Stimulated activated CD4-positive, alpha-beta T cell treated with anti-CD3 and anti-CD28 coated beads, Interleukin-2, amount 100 ng/mL, for 48 hours (primary cell): Measurements from ENCODE around the gene PLTP.
"Not testable (repeated sequence)": the region's sequence is repeated elsewhere in the genome, so short reads cannot be mapped to it uniquely, and the experiment has no call there.

Experiments used
- DNase-seq, 2 donors: peaks; one replicate each; pipeline ENCODE4 v3.0.0-alpha.2; 2020

Gene PLTP

DNA sequence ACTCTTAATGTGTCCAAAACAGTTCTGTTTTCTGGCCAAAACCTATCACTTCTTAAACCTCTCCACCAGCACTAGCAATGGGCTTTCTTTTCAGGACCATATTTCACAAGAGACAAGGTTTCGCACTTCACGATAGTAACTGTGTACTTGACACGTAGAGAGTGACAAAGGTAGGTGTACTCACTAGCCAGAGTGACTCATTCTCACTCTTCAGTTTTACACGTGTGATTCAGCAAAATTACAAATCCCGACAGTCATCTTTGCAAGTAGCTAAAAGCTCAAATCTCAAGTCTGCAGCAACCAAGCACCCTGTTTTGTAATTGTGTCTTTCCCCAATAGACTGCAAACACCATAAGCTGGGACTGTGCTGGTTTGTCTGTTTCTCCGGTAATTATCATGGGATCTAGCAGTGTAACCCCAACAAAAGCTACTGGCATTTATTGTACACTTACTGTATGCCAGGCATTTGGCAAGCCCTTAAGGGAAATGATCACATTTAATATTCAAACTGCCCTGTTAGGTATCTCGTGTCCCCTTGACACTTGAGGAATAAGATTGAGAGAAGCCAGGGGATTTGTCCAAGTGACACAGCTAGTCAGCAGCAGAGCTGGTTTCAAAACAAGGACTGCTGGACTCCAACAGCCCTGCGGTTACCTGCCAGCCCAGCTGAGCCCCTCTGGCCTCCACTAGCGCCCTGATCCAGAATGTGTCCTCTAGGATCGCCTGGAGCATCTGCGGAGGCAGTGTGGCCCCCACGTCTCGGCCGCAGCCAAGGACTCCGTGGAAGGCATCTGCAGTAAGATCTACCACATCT, 32.4 kb upstream of the PLTP start:
- no peak for DNase-seq

GRCh38 chr20:45943613-45944012, 31.7 kb upstream of the PLTP start:
- no peak for DNase-seq

DNA sequence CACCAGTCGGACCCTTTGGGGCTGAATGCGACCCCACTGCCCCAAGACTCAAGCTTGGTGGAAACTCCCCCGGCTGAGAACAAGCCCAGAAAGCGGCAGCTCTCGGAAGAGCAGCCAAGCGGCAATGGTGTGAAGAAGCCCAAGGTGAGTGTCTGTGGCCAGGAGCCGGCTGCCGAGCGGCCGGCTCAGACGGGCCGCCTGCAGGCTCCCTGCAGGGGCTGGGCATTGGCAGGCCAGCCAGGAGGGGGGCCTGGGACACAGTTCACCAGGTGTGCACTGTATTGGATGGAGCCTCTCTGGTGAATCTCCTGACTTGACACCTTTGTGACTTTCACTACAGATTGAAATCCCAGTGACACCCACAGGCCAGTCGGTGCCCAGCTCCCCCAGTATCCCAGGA, 28.5 kb upstream of the PLTP start:
- no peak for DNase-seq

DNA sequence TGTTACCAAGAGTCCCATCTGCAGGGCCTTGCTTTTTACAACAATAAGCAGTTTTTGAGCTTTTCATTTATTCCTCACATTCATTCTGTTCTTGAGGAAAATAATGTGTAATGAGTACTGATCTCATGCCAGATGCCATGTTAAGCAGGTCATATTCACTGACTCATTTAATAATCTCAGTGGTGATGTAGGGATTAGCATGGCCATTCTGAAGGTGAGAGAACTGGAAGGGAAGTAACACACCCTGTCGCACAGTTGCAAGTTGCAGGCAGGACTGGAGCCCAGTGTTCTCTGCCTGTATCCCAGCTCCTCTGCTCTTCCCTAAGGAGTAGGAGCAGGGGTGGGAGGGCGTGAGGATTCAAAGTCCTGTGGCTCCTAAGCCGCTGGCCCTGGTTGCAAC, 28.1 kb upstream of the PLTP start:
- no peak for DNase-seq

DNA sequence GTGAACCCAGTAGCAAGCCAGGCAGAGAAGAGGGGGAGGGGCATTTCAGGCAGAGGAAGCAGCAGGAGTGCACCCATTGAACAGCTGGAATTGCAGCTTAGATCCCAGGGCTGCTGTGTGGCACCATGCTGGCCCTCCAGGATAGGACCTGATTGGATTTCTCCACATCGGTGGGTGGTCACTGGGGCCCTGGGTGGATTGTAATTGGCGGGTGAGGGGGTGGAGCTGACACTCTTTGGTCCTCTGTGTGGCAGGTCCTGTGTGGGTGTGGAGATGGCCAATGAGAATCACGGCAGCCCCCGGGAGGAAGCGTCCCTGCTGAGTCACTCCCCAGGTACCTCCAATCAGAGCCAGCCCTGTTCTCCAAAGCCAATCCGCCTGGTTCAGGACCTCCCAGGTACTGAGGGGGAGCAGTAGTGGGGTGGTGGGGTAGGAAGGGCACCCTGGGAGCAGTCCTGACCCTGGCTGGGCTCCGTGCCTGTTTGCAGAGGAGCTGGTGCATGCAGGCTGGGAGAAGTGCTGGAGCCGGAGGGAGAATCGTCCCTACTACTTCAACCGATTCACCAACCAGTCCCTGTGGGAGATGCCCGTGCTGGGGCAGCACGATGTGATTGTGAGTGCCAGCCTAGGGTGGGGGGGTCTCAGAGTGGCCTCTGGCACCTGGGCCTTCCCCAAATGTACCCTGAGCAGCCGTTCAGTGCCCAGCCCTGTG, 26.9 kb upstream of the PLTP start:
- no peak for DNase-seq

GRCh38 chr20:45937765-45938164, 25.8 kb upstream of the PLTP start:
- DNase-seq: no peak

GRCh38 chr20:45935416-45936046, 23.6 kb upstream of the PLTP start:
- DNase-seq: no peak

DNA sequence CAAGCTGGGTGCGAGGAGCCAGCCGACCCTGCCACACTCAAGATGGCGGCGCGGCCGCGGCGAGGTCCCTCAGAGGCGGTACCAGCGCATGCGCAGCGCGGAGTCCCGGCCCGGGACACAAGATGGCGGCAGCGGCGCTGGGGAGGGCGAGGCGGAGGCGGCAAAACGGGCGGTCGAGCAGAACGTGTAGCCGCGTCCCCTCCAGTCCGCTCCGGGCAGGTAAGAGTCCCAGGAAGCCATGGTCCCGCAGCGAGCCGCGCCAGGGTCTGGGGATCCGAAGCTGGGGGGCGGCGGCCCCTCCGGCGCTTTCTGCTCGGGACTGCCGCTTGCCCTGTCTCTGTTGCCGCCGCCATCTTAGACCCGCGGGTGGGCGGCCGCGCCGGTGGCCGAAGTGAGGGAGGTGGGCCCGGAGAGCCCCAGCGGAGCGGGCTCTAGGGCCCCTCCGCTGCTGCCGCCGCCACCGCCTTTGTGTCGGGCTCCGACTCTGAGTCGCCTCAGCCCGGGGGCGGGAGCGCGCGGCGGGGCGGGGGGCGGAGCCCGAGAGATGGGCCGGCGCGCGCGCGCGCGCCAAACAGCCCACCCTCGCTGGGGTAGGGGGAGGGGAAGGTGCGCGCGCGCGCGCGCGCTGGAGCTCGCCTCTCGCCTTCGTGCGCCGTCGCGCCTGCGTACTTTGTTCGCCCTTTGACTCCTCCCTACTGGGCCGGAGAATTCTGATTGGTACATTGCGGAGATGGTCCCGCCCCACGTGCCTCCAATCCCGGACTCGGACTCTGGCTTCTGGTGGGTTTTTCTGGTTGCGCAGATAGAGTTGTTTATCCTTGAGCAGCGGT, 22.8 kb upstream of the PLTP start, which contains the start of gene PCIF1:
Gene PCIF1, plus strand, starts transcription at position 98 of the 830 bp plus-strand sequence. CDS start 4,317 bp downstream, outside the sequence.
- peak; percentile 98 to 99 for DNase-seq

DNA sequence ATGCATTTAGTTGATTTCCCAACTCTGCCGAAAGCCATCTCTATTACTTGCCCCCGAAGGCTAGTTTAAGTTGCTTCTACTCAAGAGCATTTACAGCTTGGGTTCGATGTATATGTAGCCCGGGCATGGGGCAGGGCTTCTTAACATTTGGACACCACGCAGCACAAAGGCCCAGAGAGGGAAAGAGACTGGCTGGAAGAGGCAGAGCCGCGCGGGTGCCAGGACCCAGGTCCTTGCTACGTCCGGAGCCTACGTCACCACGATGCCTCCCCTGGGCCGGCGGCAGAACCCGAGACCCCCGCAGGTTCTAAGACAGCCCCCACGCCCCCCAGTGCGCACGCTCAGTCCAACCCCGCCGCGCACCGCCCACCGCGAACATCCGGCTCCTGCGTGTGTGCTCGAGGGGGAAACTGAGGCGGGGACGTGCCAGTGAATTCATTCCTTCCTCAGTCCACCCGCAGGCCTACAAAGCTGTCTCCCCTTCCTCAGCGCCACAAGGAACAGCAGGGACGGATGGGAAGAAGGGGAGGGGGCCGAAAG, 22.2 kb upstream of the PLTP start:
- peak; percentile 23 to 34 for DNase-seq

- peak; percentile 47 for DNase-seq
Observed at GRCh38 chr20:45933266-45934045, 21.5 kb upstream of the PLTP start.

DNA sequence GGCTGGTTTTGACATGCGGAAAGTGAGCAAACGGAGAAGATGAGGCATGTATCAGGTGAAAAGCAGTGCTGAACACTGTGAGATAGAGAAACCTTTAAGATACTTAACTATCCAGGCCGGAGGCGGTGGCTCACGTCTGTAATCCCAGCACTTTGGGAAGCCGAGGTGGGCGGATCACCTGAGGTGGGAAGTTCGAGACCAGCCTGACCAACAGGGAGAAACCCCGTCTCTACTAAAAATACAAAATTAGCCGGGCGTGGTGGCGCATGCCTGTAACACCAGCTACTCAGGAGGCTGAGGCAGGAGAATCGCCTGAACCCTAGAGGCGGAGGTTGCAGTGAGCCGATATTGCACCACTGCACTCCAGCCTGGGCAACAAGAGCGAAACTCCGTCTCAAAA, 19.7 kb upstream of the PLTP start:
- DNase-seq: not testable (repeated sequence)

DNA sequence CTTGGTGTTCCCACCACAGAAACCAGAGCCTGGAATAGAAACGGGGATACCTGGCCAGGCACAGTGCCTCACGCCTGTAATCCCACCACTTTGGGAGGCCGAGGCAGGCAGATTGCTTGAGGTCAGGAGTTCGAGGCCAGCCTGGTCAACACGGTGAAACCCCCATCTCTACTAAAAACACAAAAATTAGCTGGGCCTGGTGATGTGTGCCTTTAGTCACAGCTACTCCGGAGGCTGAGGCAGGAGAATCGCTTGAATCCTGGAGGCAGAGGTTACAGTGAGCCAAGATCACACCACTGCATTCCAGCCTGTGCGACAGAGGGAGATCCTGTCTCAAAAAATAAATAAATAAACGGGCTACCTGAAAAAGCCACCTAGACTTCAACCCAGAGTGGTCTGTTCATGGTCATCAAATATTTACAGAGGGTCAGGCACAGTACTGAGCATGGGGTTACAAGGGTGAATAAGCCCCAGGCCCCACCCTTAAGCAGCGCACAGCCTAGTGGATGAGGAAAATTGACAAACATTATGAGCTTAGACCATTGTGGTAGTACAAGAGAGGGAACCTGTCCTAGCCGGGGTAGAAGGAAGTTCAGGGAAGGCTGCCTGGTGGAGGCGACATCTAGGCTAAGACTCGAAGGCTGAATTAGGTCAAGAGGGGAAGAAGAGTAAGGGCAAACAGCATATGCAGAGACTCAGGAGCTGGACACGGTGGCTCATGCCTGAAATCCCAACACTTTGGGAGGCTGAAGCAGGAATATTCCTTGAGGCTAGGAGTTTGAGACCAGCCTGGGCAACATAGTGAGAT, 15.3 kb upstream of the PLTP start:
- DNase-seq: no peak

DNA sequence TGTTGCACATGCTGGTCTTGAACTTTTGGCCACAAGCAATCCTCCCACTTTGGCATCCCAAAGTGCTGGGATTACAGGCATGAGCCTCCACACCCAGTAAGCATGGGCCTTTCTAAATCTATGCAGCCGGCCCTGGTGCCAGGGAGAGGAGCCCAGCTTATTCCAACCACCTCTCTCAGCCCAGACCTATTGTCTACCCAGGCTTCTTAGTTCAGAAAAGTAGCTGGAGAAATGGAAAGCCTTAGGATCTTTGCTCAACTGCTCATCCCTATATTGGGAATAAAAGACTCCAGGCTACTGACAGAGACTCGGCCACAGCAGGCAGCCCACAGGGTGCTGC, 14.7 kb upstream of the PLTP start:
- no peak for DNase-seq

GRCh38 chr20:45925821-45926506, 14.0 kb upstream of the PLTP start:
- no peak for DNase-seq

DNA sequence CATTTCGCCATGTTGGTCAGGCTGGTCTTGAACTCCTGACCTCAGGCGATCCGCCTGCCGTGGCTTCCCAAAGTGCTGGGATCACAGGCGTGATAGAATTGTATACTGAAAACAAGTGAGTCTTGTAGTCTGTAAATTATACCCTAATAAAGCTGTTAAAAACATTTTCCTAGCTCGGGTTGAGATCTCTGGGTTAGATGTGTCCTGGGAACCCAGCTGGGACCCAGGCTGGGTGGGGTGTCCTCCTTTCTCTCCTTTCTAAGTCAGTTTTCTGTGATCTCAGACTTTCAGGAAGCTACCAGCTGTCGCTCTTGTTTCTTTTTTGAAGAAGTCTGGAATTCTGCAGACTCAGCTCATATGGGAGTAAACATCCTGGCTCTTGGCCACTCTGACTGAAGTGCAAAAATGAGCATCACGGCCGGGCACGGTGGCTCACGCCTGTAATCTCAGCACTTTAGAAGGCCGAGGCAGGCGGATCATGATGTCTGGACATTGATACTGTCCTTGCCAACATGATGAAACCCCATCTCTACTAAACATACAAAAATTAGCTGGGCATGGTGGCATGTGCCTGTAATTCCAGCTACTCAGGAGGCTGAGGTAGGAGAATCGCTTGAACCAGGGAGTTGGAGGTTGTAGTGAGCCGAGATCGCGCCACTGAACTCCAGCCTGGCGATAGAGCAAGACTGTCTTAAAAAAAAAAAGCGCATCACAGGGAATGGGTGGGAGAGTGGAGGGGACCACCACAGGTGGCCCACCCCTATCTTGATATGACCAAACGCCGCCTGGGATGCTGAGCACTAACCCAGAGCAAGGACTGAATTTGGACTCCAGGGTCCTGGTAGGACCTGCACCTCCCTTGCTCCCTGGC, 12.7 kb upstream of the PLTP start:
- no peak for DNase-seq

GRCh38 chr20:45921337-45922189, 9.6 kb upstream of the PLTP start:
- no peak for DNase-seq

GRCh38 chr20:45920462-45921336, 8.7 kb upstream of the PLTP start:
- no peak for DNase-seq
